ENCODE data around the gene RNF166. TPM values are rescaled to one million over a fixed set of nuclear protein-coding genes. Genes with fewer than 3 reads are reported as not detected.

RNF166 gene
- total and polyA plus RNA-seq, 2 donors (not counting 3 experiments of a cell fraction or from before 2014, with no cell fraction given), result 27.6 to 38.8 TPM

- dilution Hi-C loops (cut with MboI; ENCODE audit: extremely low pct_ligation_motif_present, low sequenced_read_pairs), result no loop called here
- Histone ChIP-seq H3K4me1 (ENCODE audit: control insufficient read depth, extremely low read depth, insufficient read depth, low read length) (no peaks in the 10 kb centered on the region), H3K27me3 (ENCODE audit: control insufficient read depth in 2 of 2, insufficient read depth in 2 of 2, low read length in 2 of 2) (peaks cover 0 to 2% of the 10 kb centered on the region in 2 experiments), H3K9ac (replicated peaks; ENCODE audit: extremely low read depth, insufficient read depth, low read length) (no peak overlapping the region), H3K4me2 (ENCODE audit: insufficient read depth, low read length) (no peak overlapping the region), H3K4me3 (replicated peaks in 1 of 3; ENCODE audit: insufficient read depth in 1 of 3, low read depth in 1 of 3, low read length in 3 of 3) (no peak overlapping the region), H3K36me3 (ENCODE audit: control insufficient read depth in 2 of 2, extremely low read depth in 1 of 2, insufficient read depth in 2 of 2, low read length in 2 of 2) (no peaks in the 10 kb centered on the region), H3K9me3 (replicated peaks; ENCODE audit: control insufficient read depth, insufficient read depth, low read length) (no peaks in the 10 kb centered on the region), H2AFZ (ENCODE audit: low read depth, low read length) (no peak overlapping the region), H3K27ac (ENCODE audit: insufficient read depth, low read depth, low read length) (no peak overlapping the region), H3K79me2 (ENCODE audit: control insufficient read depth, insufficient read depth, low read length) (no peaks in the 10 kb centered on the region), H3K9me1 (replicated peaks; ENCODE audit: control insufficient read depth, extremely low read depth, insufficient read depth, low read length) (no peaks in the 10 kb centered on the region), H4K20me1 (replicated peaks; ENCODE audit: control insufficient read depth, extremely low read depth, insufficient read depth, low read length) (no peaks in the 10 kb centered on the region)
- FAIRE-seq (no peak), DNase-seq (ENCODE audit: low read depth, low spot score) (no peak)
- no TSS peak for BruUV-seq (replicated peaks)
- CTCF ChIA-PET, result no interaction called here
- no peak for TF ChIP-seq MAX (IDR thresholded peaks at IDR 0.05; ENCODE audit: insufficient read depth, insufficient read length)
- TF ChIP-seq GATA2 (IDR thresholded peaks at IDR 0.05; ENCODE audit: insufficient read depth, insufficient read length, low read depth, low read length), result no peak
- TF ChIP-seq JUN (IDR thresholded peaks at IDR 0.05; ENCODE audit: borderline replicate concordance, insufficient read depth, insufficient read length, low read depth), result no peak
- no peak for TF ChIP-seq POLR2A (IDR thresholded peaks at IDR 0.05; ENCODE audit: low read depth, low read length)
- TF ChIP-seq POLR2AphosphoS5 (IDR thresholded peaks at IDR 0.05; ENCODE audit: insufficient read depth, low read depth, low read length), result no peak
- no peak for TF ChIP-seq FOS (IDR thresholded peaks at IDR 0.05; ENCODE audit: borderline replicate concordance, insufficient read depth, low read length)
- no peak for TF ChIP-seq CTCF (IDR thresholded peaks at IDR 0.05; ENCODE audit: extremely low read depth in 1 of 2, insufficient read depth in 1 of 2, low read depth in 1 of 2, low read length in 2 of 2)
- TF ChIP-seq MYC (IDR thresholded peaks at IDR 0.05; ENCODE audit: low read depth, low read length), result no peak
- TF ChIP-seq EZH2 (IDR thresholded peaks at IDR 0.05; ENCODE audit: borderline replicate concordance, low read depth, low read length, severe bottlenecking), result no peak
- intact Hi-C loops (cut with micrococcal nuclease), result no loop called here
- POLR2A ChIA-PET, result no interaction called here
Observed at GRCh38 chr16:88690341-88691128, 15.7 kb downstream of the RNF166 start.

Measured in endothelial cell of umbilical vein (primary cell).